Globus pallidus (tissue), 1 donor: ENCODE measurements around the gene CHCHD2.
"Not testable (repeated sequence)": the region's sequence is repeated elsewhere in the genome, so short reads cannot be mapped to it uniquely, and the experiment has no call there.

Experiments
- DNase-seq: peaks from one replicate; pipeline ENCODE4 v3.0.0-alpha.2; 2015; ENCODE audit warnings: low spot score

CHCHD2 gene

DNA sequence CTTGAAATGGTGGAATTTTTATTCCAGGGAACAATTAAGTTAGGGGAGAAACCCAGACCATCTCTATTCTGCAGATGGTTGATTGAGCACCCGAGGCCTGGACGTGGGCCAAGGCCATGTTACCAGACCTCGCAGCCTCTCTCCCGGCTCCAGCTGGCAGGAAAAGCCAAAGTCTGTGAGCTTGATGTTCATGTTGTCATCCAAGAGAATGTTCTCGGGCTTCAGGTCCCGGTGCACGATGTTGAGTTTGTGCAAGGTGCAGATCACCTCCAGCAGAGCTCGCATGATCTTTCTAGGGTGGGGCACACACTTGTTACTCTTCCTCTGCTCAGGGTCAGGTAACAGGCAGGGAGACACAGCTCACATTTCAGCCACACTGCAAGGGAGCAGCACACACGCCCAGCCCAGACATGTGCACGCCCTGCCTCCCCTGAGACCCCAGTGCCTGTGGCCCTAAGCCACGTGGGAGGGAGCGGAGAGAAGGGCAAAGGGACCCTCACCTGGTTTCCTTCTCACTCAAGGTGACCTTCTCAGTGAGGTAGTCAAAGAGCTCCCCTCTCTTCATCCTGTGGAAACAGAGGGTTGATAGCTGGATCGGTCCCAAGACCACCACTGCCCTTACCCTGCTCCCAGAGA lies 23.0 kb downstream of the CHCHD2 start:
- peak; percentile 74 for DNase-seq

DNA sequence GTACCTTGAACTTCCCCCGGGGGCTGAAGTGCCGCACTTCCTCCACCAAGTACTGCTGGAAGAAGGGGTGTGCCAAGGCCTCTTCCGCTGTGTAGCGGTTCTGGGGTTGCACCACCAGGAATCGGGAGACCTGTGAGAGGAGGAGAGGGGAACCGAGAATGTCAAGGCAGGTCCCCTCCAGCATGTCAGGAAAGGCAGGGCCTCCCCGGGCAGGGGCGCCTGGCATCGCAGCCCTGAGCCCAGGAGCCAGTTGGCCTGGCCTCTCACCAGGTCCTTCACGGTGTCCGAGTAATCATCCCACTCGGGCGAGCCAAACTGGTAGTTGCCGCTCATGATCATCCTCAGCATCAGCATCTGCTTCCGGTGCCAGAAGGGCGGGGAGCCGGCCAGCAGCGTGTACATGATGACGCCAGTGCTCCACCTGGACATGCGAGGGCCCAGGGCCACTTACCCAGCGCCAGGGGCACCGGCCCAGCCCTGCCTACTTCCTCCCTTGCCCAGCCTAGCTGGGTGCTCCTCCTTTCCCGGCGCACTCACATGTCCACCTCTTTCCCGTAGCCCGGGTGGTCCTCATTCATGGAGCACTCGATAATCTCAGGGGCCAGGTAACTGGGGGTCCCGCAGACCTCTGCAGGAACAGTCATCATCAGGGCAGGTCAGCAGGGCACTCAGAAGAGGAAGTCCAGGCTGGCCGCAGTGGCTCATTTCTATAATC lies 24.5 kb downstream of the CHCHD2 start:
- no peak for DNase-seq

DNA sequence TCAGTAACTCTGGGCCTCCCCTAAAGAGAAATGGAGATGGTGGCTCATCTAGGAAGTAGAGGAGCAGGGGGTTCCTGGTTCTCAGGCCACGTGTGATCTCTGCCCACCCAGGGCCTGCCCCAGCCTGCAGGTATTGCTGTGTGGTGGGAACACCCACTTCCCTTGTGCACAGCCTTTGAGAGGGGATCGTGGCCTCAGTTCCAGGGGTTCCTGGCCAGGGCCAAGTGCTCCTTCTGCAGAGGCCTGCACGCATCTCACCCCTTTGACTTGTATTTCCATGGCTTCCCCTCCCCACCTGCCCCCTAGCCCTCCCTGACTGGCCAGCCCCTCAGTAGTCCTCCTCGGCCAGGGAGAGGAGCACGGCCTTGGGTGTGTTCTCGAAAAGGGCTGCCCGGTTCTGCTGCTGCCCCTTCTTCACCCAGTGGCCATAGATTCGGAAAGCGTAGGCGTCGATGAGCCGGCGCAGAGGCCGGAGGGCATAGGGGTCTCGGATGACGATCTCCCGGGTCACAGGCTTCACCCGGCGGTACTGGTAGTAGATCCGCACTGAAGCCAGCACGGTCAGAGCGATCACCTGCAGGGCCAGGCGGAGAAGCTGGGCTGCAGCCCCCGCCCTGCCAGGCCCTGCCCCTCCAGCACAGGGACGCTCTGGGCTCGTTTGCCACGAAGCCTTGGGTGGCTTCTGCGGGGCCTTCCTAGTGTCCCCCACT lies 25.4 kb downstream of the CHCHD2 start:
- DNase-seq, result not testable (repeated sequence)

DNA sequence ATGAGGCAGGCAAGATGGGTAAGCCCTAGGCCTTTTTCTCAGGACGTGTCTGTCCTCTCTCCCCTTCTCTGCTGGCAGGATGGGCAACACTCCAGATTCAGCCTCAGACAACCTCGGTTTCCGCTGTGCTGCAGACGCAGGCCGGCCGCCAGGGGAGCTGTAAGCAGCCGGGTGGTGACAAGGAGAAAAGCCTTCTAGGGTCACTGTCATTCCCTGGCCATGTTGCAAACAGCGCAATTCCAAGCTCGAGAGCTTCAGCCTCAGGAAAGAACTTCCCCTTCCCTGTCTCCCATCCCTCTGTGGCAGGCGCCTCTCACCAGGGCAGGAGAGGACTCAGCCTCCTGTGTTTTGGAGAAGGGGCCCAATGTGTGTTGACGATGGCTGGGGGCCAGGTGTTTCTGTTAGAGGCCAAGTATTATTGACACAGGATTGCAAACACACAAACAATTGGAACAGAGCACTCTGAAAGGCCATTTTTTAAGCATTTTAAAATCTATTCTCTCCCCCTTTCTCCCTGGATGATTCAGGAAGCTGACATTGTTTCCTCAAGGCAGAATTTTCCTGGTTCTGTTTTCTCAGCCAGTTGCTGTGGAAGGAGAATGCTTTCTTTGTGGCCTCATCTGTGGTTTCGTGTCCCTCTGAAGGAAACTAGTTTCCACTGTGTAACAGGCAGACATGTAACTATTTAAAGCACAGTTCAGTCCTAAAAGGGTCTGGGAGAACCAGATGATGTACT lies 26.7 kb downstream of the CHCHD2 start:
- peak; percentile 91 for DNase-seq

DNA sequence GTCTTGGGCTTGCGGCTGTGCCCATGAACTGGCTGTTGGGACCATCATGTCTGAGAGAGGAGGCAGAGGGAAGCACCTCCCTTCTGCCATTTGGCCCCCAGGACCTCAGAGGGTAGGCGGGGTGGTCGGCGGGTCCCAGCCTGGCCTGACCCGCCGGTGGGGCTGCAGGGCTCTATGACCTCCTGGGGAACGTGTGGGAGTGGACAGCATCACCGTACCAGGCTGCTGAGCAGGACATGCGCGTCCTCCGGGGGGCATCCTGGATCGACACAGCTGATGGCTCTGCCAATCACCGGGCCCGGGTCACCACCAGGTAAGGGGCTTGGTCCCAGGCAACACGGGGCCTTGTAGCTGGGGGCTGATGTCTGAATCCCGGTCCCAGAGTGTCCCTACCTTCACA lies 28.1 kb downstream of the CHCHD2 start:
- DNase-seq, result no peak

DNA sequence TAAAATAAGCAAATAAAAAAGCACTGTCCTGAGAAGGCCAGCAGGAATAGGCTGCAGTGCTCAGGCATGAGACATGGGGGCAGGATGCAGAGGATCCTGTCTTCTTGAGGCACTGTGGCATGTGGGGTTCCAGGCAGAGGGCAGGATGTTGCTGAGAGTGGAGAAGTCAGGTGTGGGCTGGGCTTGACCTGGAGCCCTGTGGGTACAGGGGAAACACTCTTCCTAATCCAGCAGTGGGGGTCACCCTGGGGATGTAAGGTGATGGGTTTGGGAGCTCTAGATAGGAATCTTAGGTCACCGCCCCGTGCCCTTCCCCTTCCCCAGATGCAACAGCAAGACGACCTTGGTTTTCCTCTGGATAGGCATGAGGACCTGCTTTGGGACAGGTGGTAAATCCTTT lies 28.6 kb downstream of the CHCHD2 start:
- DNase-seq, result no peak

DNA sequence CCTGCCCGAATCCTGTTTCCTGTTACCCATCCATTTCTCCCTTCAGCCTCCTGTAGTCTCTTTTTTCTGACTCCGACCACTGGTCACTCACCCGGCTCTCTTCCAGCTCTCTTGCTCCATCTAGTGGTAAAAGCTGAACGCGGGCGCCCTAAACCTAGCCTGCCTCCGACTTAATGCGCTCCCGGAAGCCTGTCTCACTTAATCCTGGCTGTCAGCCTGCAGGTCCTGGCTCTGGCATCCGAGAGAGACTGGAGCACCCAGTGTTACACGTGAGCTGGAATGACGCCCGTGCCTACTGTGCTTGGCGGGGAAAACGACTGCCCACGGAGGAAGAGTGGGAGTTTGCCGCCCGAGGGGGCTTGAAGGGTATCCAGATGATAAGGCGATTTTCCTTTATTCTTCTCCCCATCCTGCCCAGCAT lies 31.9 kb downstream of the CHCHD2 start:
- DNase-seq, result peak; percentile 73

DNA sequence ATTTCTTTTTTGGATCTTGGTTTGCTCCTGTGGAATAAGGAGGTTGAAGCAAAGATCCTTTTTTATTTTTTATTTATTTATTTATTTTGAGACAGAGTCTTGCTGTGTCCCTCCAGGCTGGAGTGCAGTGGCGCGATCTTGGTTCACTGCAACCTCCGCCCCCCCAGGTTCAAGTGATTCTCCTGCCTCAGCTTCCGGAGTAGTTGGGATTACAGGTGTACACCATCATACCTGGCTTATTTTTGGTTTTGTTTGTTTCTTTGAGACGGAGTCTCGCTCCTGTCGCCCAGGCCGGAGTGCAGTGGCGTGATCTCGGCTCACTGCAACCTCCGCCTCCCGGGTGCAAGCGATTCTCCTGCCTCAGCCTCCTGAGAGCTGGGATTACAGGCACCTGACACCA lies 39.9 kb downstream of the CHCHD2 start:
- not testable (repeated sequence) for DNase-seq

DNA sequence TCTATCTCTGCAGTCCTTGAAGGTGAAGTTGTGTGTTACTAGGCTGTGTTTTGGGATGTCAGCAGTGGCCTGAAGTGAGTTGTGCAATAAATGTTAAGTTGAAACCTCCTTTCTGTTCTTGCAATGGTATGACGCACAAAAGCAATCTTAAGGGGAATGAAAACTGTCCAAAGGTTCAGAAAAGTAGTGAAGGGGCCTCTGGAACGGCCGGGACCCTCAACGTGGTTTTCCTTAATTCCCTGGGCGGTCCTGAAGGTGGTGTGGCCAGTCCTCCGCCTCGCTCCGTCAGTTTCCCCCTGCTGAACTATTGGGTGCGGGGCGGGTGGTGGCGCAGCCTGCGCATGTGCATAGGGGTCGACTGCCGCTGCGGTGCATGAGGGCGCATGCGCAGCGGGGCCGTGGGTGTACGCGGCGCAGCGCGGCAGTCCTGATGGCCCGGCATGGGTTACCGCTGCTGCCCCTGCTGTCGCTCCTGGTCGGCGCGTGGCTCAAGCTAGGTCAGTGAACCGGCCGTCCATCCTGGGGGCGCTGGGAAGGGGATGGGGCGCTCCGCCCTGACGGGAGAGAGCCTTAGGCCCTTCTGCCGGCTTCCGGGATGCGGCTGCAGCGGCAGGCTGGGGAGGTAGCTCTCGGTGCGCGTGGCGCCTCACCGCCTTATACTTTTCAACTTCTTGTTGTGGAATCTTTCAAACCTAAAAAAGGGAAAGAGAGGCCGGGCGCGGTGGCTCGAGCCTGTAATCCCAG lies 42.2 kb downstream of the CHCHD2 start, which contains the start of gene SUMF2:
Gene SUMF2 (plus strand): TSS at position 405 of the 744 bp plus-strand sequence. CDS start 26 bp downstream, at position 431.
- DNase-seq, result peak; percentile 92

DNA sequence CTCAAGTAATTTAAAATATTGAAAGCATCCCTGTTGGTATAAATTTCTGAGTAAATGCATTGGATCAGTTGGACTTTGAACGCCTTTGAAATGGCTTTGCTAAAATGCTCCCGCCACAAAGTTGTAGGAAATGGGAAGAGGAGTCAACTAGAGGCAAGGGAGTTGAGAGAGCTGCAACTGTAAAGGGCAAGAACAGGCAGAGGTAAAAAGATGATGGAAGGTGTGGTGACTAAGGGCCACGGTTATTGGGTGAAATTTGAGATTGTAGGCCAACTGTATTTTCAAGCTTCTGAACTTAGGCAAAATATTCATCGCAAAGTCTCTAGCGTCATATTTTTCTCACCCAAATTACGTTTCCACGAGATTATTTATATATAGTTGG lies 42.8 kb downstream of the CHCHD2 start:
- DNase-seq, result no peak

DNA sequence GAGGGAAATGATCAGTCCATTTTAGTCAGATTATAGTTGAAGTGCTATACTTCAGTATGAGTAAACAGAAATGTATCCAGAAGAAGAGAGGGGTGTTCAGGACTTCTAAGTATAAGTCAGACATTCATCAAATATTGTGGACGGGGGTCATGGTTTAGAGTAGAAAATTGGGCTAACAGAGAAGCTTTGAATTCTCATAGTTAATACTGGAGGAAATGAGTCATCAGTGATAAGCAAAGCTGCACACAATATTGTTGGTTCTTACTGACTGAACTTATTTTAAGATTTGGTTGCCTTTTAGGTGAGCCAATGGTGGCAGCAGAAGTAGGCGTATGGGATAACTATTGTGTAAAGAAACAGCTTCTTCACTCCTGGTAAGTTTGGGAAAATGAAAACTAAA lies 43.9 kb downstream of the CHCHD2 start:
- no peak for DNase-seq

DNA sequence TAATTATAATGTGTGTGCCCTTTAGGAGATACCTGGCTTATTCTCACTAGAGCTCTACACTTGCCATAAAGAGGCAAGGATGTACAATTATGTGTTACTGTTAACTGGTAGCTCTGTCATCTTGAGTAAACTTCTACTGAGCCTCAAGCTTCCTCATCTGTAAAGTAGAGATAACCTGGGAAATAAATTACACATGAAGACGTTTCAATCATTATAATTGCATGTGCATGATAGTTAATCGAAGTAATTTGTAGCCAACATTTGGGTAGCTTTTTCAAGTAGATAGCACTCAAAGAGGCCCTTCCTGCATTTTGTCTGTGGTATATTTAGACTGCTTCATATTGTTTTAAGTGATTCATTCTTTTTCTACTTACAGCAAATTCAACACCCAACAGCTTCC lies 52.3 kb downstream of the CHCHD2 start:
- no peak for DNase-seq

DNA sequence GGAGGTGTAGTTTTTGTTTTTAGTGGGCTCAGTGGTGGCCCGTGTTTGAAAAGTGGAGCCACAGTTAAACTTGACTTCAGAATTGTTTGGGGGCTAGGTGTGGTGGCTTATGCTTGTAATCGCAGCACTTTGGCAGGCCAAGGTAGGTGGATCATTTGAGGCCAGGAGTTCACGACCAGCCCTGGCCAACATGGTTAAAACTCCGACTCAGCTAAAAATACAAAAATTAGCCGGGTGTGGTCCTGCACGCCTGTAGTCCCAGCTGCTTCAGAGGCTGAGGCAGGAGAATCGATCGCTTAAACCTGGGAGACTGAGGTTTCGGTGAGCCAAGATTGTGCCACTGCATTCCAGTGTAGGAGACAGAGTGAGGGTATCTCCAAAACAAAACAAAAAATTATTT lies 52.9 kb downstream of the CHCHD2 start:
- no peak for DNase-seq
